Stimulated activated CD4-positive, alpha-beta T cell treated with anti-CD3 and anti-CD28 coated beads, TNF-alpha, amount 100 ng/mL, for 1 hour (primary cell): ENCODE data around the gene PEX12.
"Not testable (repeated sequence)": the region's sequence is repeated elsewhere in the genome, so short reads cannot be mapped to it uniquely, and the experiment has no call there.

Source experiments
- DNase-seq, 3 donors: peaks; one replicate each; pipeline ENCODE4 v3.0.0-alpha.2; 2020; ENCODE audit warnings: low read depth in 3 of 3, low spot score in 1 of 3

Gene PEX12

DNA sequence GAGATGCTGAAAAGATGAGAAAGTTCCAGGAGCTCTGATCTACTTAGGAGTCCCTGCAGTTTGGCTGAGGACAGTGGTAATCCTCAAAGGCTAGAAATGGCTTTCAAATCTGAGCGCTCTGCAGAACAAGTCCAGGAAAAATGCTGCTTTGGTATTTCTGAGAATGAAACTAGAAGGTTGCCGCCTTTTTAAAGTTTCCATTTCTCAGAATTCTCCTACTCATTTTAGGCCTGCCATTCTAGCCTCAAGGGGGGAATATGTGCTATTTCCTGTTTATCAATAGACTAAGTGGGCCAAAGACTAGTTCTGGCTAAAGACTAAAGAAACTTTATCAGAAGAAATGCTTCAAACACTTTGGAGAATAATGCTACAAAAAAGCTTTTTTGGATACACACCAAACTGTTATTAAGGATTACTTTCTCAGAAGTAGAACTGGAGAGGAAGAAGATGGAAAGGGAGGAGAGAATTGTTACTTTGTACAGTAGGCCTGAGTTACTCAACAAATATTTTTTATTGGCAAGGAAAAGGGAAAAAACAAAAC is 40.7 kb downstream of the PEX12 start, which contains the start of gene SLFN12L:
TSS of gene SLFN12L (minus strand) at position 78 of the 541 bp plus-strand sequence. CDS start 15,314 bp downstream, outside the sequence.
- no peak for DNase-seq

GRCh38 chr17:35536664-35537171 is 41.7 kb downstream of the PEX12 start:
- DNase-seq, result peak in 1 of 3 donors; percentile 6

DNA sequence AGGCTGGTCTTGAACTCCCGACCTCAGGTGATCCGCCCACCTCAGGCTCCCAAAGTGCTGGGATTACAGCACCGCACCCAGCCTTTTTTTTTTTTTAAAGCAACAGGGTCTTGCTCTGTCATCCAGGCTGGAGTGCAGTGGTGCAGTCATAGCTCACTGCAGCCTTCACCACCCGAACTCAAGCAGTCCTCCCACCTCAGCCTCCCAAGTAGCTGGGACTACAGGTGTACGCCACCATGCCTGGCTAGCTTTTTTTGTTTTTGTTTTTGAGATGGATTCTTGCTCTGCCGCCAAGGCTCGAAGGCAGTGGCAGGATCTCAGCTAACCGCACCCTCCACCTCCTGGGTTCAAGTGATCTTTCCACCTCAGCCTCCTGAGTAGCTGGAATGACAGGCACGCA is 43.0 kb downstream of the PEX12 start:
- DNase-seq, result not testable (repeated sequence)

GRCh38 chr17:35534576-35535093 is 43.7 kb downstream of the PEX12 start:
- DNase-seq, result no peak

DNA sequence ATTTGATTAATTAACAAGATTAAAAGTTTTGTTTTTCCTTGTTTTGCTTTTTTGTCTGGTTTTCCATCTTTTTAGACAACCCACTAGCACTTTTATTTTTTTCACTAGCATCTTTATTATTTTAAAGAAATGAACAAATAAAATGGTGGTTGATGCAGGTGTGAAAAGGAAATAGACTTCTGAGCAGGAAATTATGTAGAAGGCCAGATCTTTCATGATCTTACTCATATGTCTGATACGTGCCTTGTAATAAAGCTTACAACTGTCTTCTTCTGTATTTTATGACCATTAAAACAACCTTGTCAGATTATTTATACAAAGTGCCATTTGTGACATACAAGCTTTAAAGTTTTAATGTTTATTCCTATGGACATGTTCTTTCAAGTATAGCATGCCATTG is 47.2 kb downstream of the PEX12 start:
- no peak for DNase-seq

DNA sequence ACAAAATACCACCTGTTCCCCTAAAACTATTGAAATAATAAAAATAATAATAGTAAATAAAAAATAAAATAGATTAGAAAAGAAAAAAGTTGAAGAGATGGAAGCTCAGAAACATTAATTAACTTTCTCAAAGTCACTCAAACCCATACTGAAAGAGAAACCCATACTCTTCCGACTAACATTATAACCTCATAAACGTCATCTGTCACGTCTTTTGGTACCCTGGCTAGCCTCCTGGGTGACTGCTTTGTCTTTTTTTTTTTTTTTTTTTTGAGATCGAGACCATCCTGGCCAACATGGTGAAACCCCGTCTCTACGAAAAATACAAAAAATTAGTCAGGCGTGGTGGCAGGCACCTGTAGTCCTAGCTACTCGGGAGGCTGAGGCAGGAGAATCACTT is 48.5 kb downstream of the PEX12 start:
- no peak for DNase-seq

DNA sequence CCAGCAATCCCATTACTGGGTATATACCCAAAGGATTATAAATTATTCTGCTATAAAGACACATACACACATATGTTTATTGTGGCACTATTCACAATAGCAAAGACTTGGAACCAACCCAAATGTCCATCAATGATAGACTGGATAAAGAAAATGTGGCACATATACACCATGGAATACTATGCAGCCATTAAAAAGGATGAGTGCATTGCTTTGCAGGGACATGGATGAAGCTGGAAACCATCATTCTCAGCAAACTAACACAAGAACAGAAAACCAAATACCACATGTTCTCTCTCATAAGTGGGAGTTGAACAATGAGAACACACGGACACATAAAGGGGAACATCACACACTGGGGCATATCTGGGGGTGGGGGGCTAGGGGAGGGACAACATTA is 49.0 kb downstream of the PEX12 start:
- not testable (repeated sequence) for DNase-seq
